DND-41 (cell line): ENCODE data around the gene ZNF652.

Experiments
- ATAC-seq: fragments of 200-7000 bp; cut with Tn5 transposase; 3 replicates; pipeline ENCODE4 v1.9.1; 2021; ENCODE audit warnings: low read depth; ENCODE audit not compliant: insufficient read depth
- DNase-seq: peaks from one replicate; pipeline ENCODE4 v3.0.0-alpha.2; 2020
- H2AFZ ChIP-seq: 2 replicates; pipeline ENCODE4 v1.6.0; 2012; ENCODE audit warnings: low read depth, low read length
- H3K27ac ChIP-seq: 2 replicates; pipeline ENCODE4 v1.5.1; 2012; ENCODE audit warnings: low read length, inconsistent platforms
- H3K27me3 ChIP-seq: fragments of 200-600 bp; sonication (generic); 2 replicates; pipeline ENCODE4 v1.6.0; 2012; ENCODE audit warnings: low read length, mild to moderate bottlenecking, inconsistent platforms; ENCODE audit not compliant: insufficient read depth, poor library complexity
- H3K36me3 ChIP-seq: 2 replicates; pipeline ENCODE4 v1.5.1; 2012; ENCODE audit warnings: low read length, inconsistent platforms; ENCODE audit not compliant: insufficient read depth
- H3K4me1 ChIP-seq: 2 replicates; pipeline ENCODE4 v1.5.1; 2012; ENCODE audit warnings: mild to moderate bottlenecking, low read length; ENCODE audit not compliant: insufficient read depth
- H3K4me2 ChIP-seq: 2 replicates; pipeline ENCODE4 v1.6.0; 2012; ENCODE audit warnings: mild to moderate bottlenecking, moderate library complexity, low read length, inconsistent platforms; ENCODE audit not compliant: insufficient read depth
- H3K4me3 ChIP-seq, 2 experiments: fragments of 200-600 bp in 1 of 2; shearing (Covaris generic) in 1 of 2; 2 replicates each; pipeline ENCODE4 v1.5.1; 2012 to 2016; ENCODE audit warnings: inconsistent platforms in 2 of 2, low read length in 2 of 2, mild to moderate bottlenecking in 2 of 2, low read depth in 1 of 2, moderate library complexity in 1 of 2
- H3K79me2 ChIP-seq: 2 replicates; pipeline ENCODE4 v1.6.0; 2012; ENCODE audit warnings: low read length, inconsistent platforms; ENCODE audit not compliant: insufficient read depth
- H3K9ac ChIP-seq: 2 replicates; pipeline ENCODE4 v1.6.0; 2012; ENCODE audit warnings: low read depth, mild to moderate bottlenecking, inconsistent platforms, low read length, moderate library complexity
- H3K9me3 ChIP-seq: 2 replicates; pipeline ENCODE4 v1.5.1; 2012; ENCODE audit warnings: low read length, moderate library complexity, mild to moderate bottlenecking, inconsistent platforms; ENCODE audit not compliant: insufficient read depth, severe bottlenecking
- H4K20me1 ChIP-seq: 2 replicates; pipeline ENCODE4 v1.6.0; 2012; ENCODE audit warnings: low read length; ENCODE audit not compliant: insufficient read depth
- EZH2 ChIP-seq: IDR thresholded peaks from 3 replicates; pipeline ENCODE4 v1.6.1; 2012; ENCODE audit warnings: borderline replicate concordance, low read depth, mild to moderate bottlenecking, moderate library complexity, low read length, inconsistent platforms; ENCODE audit not compliant: severe bottlenecking
- TF ChIP-seq, protein P1 (sequence below): IDR thresholded peaks from 2 replicates; pipeline ENCODE4 v1.5.1; 2012; ENCODE audit warnings: borderline replicate concordance, low read length, moderate library complexity, mild to moderate bottlenecking; ENCODE audit not compliant: poor library complexity, severe bottlenecking; ENCODE audit errors: extremely low read depth

ZNF652 gene

DNA sequence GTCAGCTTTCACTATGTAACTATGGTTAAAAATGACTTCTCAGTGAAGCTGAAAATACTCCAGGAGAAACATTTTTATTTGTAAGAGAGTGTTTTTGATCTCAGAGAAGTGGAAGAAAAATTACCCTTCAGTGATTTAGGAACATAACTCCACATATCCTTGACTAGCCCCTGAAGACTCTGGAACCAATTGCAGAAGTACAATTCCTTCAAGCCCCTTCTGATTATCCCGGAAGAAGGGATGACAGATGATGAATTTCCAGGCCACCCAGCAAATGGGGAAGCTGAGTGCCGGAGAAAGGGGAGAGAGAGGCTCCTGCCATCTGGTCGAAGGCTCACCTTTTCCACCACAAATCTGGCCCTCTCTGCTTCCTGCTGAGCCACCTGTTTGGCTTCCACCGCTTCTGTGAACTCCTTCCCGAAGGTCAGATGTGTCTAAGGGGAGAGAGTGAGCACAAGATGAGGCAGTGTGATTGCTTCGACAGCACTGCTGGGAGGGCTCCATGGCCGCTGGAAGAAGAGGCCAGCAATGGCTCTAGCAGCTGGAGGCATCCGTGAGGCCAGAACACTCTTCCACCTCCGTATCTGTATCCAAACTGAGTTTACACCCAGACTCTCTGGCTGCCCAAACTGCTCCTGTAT, 44.5 kb upstream of the ZNF652 start:
- no peak overlapping the region for H2AFZ ChIP-seq
- no peak overlapping the region for H3K4me2 ChIP-seq
- H3K79me2 ChIP-seq, result no peaks in the 10 kb centered on the region
- peaks cover 86% of the 10 kb centered on the region for H3K36me3 ChIP-seq
- H3K27ac ChIP-seq, result no peak overlapping the region
- ATAC-seq (no peak), DNase-seq (no peak)
- no peaks in the 10 kb centered on the region for H3K9me3 ChIP-seq
- no peak overlapping the region for H3K4me3 ChIP-seq
- H4K20me1 ChIP-seq, result peaks cover 13% of the 10 kb centered on the region; the same call in 1 of the 2 replicates
- TF ChIP-seq, protein P1, sequence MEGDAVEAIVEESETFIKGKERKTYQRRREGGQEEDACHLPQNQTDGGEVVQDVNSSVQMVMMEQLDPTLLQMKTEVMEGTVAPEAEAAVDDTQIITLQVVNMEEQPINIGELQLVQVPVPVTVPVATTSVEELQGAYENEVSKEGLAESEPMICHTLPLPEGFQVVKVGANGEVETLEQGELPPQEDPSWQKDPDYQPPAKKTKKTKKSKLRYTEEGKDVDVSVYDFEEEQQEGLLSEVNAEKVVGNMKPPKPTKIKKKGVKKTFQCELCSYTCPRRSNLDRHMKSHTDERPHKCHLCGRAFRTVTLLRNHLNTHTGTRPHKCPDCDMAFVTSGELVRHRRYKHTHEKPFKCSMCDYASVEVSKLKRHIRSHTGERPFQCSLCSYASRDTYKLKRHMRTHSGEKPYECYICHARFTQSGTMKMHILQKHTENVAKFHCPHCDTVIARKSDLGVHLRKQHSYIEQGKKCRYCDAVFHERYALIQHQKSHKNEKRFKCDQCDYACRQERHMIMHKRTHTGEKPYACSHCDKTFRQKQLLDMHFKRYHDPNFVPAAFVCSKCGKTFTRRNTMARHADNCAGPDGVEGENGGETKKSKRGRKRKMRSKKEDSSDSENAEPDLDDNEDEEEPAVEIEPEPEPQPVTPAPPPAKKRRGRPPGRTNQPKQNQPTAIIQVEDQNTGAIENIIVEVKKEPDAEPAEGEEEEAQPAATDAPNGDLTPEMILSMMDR, result no peak
- no peak for TF ChIP-seq EZH2
- no peaks in the 10 kb centered on the region for H3K27me3 ChIP-seq
- no peaks in the 10 kb centered on the region for H3K4me1 ChIP-seq
- no peak overlapping the region for H3K9ac ChIP-seq

DNA sequence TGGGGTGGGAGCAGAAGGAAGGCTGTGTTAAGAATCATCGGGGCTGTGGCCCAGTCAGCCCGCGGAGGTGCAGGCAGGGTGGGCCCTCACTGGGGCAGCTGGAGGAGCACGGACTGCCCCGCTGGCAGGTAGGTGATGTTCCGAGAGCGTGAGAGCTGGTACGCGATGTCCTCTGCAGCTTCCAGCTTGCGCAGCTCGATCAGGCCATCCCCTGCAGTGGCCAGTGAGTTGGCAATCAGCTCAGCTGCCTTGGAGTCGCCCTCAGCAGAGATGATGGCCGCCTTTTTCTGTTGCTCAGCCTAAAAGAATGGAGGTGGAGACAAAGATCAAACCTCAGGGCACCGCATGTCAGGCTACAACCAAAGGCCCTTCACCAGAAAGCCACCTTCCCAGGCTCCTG, 42.9 kb upstream of the ZNF652 start:
- Histone ChIP-seq H2AFZ (no peak overlapping the region), H3K4me1 (no peaks in the 10 kb centered on the region), H3K4me2 (no peak overlapping the region), H3K4me3 (no peak overlapping the region), H3K79me2 (no peaks in the 10 kb centered on the region), H3K9me3 (no peaks in the 10 kb centered on the region), H4K20me1 (peaks cover 13% of the 10 kb centered on the region; the same call in 1 of the 2 replicates), H3K9ac (no peak overlapping the region), H3K36me3 (peaks cover 72% of the 10 kb centered on the region), H3K27me3 (no peaks in the 10 kb centered on the region), H3K27ac (no peak overlapping the region)
- TF ChIP-seq, protein P1, result no peak
- no peak for TF ChIP-seq EZH2
- ATAC-seq (no peak), DNase-seq (no peak)

DNA sequence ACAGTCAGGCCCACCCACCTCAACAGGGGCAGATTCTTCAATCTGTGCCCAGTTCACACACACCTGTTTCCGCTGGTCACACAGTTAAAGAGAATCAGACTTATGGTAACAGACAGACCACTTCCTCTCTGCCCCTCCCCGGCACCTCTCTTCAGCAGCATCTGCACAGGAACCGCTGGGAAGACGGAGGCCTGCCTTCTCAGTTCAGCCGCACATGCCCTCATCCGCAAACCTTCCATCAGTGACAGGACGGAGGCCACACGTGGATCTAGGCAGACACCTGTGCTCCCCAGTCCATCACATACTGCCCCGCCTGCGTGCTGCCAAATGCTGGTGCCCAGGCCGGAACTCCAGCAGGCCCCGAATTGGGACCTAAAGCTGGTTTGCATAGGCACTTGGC, 42.3 kb upstream of the ZNF652 start:
- peaks cover 68% of the 10 kb centered on the region for H3K36me3 ChIP-seq
- H3K4me1 ChIP-seq, result no peaks in the 10 kb centered on the region
- no peak overlapping the region for H3K4me2 ChIP-seq
- H3K27ac ChIP-seq, result no peak overlapping the region
- no peak overlapping the region for H3K4me3 ChIP-seq
- H2AFZ ChIP-seq, result no peak overlapping the region
- ATAC-seq (no peak), DNase-seq (no peak)
- no peak for TF ChIP-seq EZH2
- TF ChIP-seq, protein P1, result no peak
- H3K79me2 ChIP-seq, result no peaks in the 10 kb centered on the region
- no peak overlapping the region for H3K9ac ChIP-seq
- H3K9me3 ChIP-seq, result no peaks in the 10 kb centered on the region
- no peaks in the 10 kb centered on the region for H3K27me3 ChIP-seq
- peaks cover 13% of the 10 kb centered on the region; the same call in 1 of the 2 replicates for H4K20me1 ChIP-seq
